ENCODE results near the gene RPTOR.

Gene RPTOR

GRCh38 chr17:80892019-80892855, 347.6 kb downstream of the RPTOR start:
- DNase-seq (ENCODE audit: low read depth in 2 of 2), result peak; percentile 83 to 93

- peak in 1 of 2 donors; percentile 46 for DNase-seq (ENCODE audit: low read depth in 2 of 2)
These were observed 348.4 kb downstream of the RPTOR start for GRCh38 chr17:80892900-80893603.

GRCh38 chr17:80893604-80894438, 349.2 kb downstream of the RPTOR start:
- no peak for DNase-seq (ENCODE audit: low read depth in 2 of 2)

- DNase-seq (ENCODE audit: low read depth in 2 of 2), result no peak
These were observed 349.7 kb downstream of the RPTOR start for GRCh38 chr17:80894439-80894721.

GRCh38 chr17:80894726-80895125, 350.1 kb downstream of the RPTOR start:
- no peak for DNase-seq (ENCODE audit: low read depth in 2 of 2)

GRCh38 chr17:80895366-80895765, 350.7 kb downstream of the RPTOR start:
- no peak for DNase-seq (ENCODE audit: low read depth in 2 of 2)

- DNase-seq (ENCODE audit: low read depth in 2 of 2), result no peak
These were observed 354.1 kb downstream of the RPTOR start for GRCh38 chr17:80898716-80899115.

GRCh38 chr17:80899402-80900268, 355.0 kb downstream of the RPTOR start:
- peak; percentile 49 to 64 for DNase-seq (ENCODE audit: low read depth in 2 of 2)

GRCh38 chr17:80901319-80901718, 356.7 kb downstream of the RPTOR start:
- no peak for DNase-seq (ENCODE audit: low read depth in 2 of 2)

- DNase-seq (ENCODE audit: low read depth in 2 of 2), result no peak
These were observed 357.7 kb downstream of the RPTOR start for GRCh38 chr17:80902197-80902962.

- DNase-seq (ENCODE audit: low read depth in 2 of 2), result no peak
These were observed 358.4 kb downstream of the RPTOR start for GRCh38 chr17:80902963-80903611.

- no peak for DNase-seq (ENCODE audit: low read depth in 2 of 2)
These were observed 359.6 kb downstream of the RPTOR start for GRCh38 chr17:80904036-80904753.

GRCh38 chr17:80905586-80906230, 361.1 kb downstream of the RPTOR start:
- no peak for DNase-seq (ENCODE audit: low read depth in 2 of 2)

GRCh38 chr17:80906364-80907259, 362.0 kb downstream of the RPTOR start:
- DNase-seq (ENCODE audit: low read depth in 2 of 2), result no peak

- DNase-seq (ENCODE audit: low read depth in 2 of 2), result no peak
These were observed 362.6 kb downstream of the RPTOR start for GRCh38 chr17:80907281-80907680.

- no peak for DNase-seq (ENCODE audit: low read depth in 2 of 2)
These were observed 363.6 kb downstream of the RPTOR start for GRCh38 chr17:80908211-80908610.

- no peak for DNase-seq (ENCODE audit: low read depth in 2 of 2)
These were observed 364.1 kb downstream of the RPTOR start for GRCh38 chr17:80908776-80909175.

- no peak for DNase-seq (ENCODE audit: low read depth in 2 of 2)
These were observed 365.0 kb downstream of the RPTOR start for GRCh38 chr17:80909635-80910034.

Data from stimulated activated CD8-positive, alpha-beta memory T cell treated with anti-CD3 and anti-CD28 coated beads, Interleukin-15, amount 100 ng/mL, for 48 hours (primary cell).